Raji (cell line): ENCODE measurements around the gene FMNL2.

ENCODE experiments used
- POLR2A ChIP-seq: IDR thresholded peaks from 2 replicates; pipeline ENCODE4 v1.6.1; 2011; ENCODE audit warnings: low read depth, low read length, control low read depth; ENCODE audit not compliant: insufficient read depth

Gene FMNL2

DNA sequence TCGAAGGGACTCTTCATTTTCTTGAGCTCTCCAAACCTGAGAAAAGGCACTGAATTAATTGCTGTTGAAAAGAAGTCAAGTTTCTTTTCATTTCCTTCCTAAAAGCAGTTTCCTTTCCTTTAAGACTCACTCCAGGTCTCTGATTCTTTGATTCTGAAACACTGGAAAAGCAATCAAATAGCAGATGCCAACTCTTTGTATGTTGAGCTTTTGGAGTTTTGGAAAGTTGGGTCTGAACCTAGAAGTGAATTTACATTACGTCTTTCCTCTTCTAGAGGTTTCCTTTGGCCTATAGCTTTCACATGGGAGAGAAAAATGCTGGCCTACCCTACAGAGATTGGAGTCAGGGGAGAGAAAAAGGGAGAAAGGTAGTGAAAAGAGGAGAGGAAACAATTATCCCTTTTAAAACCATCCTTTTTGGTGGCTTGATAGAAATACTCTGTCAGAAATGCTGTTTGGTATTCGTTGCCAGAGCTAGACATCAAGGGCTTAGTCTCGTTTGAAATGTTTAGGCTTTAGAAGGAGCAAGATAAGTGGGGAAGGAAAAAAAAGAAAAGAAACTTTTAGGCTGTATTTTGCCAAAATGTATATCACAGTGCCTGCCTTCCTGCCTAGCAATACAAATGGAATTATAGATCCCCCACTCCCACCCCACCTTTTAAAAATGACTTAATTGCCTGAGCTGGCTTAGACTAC, 194.6 kb downstream of the FMNL2 start:
- no peak for TF ChIP-seq POLR2A

DNA sequence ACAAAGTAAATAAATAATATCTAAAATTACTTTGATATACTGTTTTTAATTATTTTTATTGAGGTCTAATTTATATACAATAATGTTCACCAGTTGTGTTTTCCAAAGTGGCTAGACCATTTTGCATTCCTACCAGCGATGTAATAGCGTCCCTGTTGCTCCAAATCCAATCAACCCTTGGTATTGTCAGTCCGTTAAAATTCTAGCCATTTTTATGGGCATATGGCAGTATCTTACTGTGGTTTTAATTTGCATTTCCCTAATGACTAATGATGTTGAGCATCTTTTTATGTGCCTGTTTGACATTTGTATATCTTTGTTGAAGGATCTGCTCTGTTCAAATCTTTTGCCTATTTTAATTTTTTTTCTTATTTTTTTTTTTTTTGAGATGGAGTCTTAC, 197.3 kb downstream of the FMNL2 start:
- TF ChIP-seq POLR2A = no peak

DNA sequence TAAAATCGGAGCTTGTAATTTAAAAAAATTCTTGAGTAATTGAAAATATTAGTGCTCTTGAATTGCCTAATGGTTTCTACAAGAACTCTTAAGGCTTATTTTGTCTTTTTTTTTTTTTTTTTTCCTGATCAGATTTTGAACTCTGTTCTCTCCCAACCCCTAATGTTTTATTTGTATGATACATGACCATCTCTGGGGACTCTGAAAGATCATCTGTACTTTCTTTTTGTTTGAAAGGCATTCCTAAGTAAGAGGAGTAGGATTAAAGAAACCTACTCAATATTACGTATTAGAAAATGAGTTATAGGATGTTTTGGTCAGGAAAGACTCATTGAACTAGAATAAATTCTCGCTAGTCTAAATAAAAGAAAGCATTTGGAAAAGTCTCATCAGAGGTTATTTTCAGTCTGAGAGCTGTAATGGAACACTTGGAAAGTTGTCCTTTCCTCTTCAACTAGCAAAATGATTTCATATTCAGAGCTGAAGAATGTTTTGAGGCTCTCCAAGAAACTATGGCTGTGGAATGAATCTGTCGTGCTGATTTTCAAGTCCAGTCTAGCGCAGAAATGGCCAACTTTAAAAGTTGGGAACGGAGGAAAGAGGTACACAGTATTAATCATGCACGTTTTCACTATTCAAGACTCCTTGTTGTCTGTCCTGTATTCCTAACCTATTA, 199.6 kb downstream of the FMNL2 start:
- no peak for TF ChIP-seq POLR2A

DNA sequence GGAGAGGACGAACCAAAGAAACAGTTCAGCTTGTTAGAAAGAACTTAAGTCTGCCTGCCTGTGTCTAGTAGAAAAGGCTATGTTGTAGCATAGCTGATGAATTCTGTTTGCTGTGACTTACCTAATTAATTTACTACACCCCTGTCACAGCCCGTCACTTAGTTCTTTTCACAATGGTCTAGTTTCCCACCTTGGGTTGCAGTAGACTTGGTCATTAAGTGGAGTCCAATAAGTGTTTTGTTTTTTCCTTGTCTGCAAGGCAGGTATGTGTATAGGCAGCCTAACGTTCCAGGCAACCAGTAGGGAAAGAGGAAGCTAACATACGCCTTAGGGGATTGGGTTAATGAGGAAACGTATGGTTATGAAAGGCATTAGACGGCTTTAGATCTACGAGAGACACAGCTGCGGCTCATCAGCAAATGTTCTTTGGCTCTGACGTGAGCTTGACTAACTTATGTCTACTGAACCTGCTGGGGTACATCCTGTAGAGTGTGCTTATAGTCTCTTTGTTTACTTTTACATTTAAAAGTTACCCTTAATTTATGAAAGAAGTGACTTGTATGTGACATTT, 202.2 kb downstream of the FMNL2 start:
- TF ChIP-seq POLR2A = no peak

GRCh38 chr2:152539424-152539823, 204.4 kb downstream of the FMNL2 start:
- TF ChIP-seq POLR2A = no peak

DNA sequence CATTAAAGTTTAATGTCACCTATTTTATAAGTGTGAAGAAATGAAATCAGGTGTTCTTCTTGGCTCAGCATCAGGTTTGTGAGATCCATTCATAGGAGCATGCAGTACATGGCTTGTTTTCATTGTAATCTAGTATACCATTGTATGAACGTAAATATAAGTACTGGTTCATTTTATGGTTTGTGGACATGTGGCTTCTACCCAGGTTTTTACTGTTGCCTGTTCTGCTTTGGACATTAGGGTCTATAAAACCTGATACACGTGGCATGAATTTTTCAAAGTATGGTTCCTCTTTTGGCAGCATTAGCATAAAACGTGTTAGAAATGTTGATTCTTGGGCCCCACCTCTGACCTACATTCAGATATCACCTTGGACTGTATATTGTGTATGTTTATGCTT, 206.7 kb downstream of the FMNL2 start:
- no peak for TF ChIP-seq POLR2A

DNA sequence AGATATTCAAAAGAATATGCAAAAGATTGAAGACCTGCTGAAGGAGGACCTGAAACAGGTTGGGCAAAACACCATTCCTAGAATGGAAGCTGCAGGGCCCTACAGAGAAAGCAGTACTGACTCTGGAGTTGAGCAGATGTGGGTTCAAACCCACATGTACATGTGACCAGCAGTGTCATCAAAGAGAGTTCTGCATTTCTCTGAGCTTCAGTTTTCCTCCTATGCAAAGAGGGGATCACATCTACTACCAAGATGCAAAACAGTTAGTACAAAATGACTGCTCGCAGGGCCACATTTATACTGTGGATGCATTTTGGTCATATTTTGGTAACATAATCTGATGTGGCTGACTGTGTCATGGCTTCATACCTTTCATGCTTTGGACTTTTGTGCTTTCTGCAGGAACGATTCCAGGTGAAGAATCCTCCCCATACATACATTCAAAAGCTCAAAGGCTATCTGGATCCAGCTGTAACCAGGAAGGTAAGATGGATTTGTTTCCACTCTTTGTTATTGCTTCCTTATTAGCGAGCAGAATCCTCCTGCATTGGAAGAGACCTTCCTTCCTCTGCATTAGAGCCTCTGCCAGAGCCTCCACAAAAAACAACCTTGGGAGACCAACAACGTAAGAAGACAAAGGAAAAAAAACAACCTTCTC, 207.5 kb downstream of the FMNL2 start:
- no peak for TF ChIP-seq POLR2A

DNA sequence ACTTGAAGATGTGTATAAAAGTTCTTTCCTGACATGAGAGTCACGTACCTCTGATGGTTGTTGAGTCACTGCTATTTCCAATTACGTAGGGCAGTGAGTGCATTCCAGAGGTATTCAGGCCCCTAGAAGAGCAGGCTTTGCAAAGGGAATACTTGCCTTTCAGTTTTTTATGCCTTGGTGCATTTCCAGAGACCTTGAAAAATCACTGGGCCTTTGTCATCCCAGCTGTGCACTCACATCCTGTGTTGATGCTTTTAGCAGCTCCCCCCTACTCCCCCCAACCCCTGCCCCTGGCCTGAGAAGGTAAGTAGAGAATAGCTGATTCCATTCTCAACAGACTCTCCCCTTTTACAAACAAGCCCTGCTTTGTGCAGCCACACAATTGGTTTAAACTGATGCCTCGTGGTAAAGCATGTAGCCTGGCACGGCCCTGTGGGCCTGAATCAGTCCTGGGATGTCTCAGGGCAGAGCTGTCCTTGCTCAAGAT, 208.1 kb downstream of the FMNL2 start:
- TF ChIP-seq POLR2A = no peak

DNA sequence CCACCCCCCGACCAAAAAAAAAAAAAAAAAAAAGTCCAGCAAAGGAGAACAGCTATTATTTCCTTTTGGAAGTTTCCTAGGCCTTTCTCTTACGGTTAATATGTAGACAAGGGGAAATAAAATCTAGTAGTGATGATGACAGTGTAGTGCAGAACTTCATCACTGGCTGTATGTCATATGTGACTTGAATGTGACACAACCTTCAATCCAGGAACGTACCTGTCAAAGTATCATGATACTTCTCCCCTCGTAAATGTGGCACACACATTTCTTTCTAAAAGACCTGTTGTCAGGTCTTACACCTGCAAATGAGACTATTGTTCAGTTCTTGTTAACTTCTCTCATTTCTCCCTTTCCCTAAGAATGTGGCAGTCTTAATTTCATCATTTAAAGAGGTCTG, 208.7 kb downstream of the FMNL2 start:
- no peak for TF ChIP-seq POLR2A

GRCh38 chr2:152544638-152545037, 209.7 kb downstream of the FMNL2 start:
- no peak for TF ChIP-seq POLR2A

DNA sequence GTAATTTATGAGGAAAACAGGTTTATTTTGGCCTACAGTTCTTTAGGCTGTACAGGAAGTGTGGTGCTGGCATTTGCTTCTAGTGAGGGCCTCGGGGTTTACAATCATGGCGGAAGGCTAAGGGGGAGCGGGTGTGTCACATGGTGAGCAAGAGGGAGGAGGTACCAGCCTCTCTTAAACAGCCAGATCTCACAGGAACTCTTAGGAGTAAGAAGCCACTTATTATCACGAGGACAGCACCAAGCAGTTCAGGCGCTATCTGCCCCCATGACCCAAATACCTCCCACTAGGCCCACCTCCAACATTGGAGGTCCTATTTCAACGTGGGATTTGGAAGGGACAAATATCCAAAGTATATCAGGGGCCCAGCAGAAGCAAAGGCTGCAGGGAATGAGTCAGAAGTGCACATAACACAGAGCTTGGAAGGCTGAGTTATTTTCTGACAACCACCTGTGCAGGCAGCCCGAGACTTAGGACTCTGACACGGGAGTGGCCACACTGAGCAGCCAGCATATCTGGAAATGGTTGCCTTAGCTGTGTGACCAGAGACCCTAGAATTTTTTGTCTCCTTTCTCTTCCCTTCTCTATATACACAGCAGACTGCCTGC, 211.4 kb downstream of the FMNL2 start:
- no peak for TF ChIP-seq POLR2A

DNA sequence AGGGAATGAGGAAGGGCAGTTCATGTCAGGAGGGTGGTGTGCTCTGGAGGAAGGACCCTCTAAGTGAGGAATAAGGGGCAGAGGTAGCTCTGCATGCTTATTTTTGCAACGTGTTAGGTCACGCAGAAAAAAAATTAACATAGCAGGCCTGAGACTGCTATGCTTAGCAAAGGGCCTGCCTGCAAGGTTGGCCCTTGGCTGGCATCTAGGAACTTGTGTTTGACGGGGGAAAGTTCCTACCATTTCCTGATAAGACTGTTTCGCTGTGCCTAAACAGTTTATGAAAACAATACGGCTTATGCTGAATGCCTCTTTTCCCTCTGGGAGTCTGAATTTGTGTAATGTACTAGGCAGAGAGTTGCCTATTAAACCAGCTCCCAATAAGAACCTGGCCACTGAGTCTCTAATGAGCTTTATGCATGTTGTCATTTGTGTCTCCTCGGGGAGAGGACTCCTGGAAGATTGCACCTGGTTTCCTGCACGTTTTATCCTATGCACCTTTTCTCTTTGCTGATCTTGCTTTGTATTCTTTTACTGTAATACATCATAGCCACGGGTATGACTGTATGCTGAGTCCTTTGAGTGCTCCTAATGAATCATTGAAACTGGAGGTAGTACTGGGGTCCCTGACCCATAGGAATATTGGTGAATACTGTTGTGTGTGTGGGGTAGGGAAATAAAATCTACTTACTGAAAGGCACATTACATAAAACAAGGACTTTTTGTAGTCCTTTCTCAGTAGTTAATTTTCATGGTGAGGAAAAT, 213.3 kb downstream of the FMNL2 start:
- TF ChIP-seq POLR2A = no peak

GRCh38 chr2:152548996-152549395, 214.0 kb downstream of the FMNL2 start:
- TF ChIP-seq POLR2A = no peak

DNA sequence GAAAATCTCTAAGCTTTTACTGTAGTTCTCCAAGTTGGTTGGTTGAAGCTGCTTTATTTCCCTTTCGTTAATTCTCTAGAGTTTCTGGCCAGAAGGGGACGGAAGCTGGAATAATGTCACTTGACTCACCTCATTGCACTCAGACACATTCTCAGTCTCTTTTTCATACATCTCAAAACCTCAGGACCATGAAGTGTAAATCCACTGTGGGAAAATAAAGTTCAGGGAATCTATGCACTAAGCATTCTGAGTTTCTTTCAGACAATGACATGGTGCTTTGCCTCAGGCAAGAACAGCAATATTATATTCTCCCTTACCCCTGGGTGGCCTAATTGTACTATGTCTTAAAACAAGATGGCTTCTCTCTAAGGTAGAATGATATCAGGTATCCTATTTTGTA, 214.4 kb downstream of the FMNL2 start:
- no peak for TF ChIP-seq POLR2A

GRCh38 chr2:152550386-152550785, 215.4 kb downstream of the FMNL2 start:
- no peak for TF ChIP-seq POLR2A
